Stimulated activated CD4-positive, alpha-beta T cell treated with anti-CD3 and anti-CD28 coated beads, Interleukin-15, amount 100 ng/mL, for 1 hour (primary cell): ENCODE results near the gene ABCG1.

ENCODE experiments used
- DNase-seq, 2 donors: peaks; one replicate each; pipeline ENCODE4 v3.0.0-alpha.2; 2020; ENCODE audit warnings: low read depth in 1 of 2, low spot score in 1 of 2

Gene ABCG1

GRCh38 chr21:42214081-42214750 is 4.7 kb upstream of the ABCG1 start:
- DNase-seq: no peak

GRCh38 chr21:42214921-42215320 is 4.0 kb upstream of the ABCG1 start:
- DNase-seq: no peak

- no peak for DNase-seq
These were observed 2.8 kb upstream of the ABCG1 start for GRCh38 chr21:42215942-42216725.

- DNase-seq: no peak
These were observed 2.0 kb upstream of the ABCG1 start for GRCh38 chr21:42216726-42217572.

GRCh38 chr21:42219606-42220137 is 732 bp downstream of the ABCG1 start:
- no peak for DNase-seq

GRCh38 chr21:42220138-42220701 is 1.3 kb downstream of the ABCG1 start:
- DNase-seq: no peak

- DNase-seq: no peak
These were observed 2.8 kb downstream of the ABCG1 start for GRCh38 chr21:42221581-42222345.

- DNase-seq: no peak
These were observed 3.4 kb downstream of the ABCG1 start for GRCh38 chr21:42222386-42222785.

GRCh38 chr21:42222821-42223390 is 4.0 kb downstream of the ABCG1 start:
- no peak for DNase-seq

GRCh38 chr21:42223826-42224575 is 5.1 kb downstream of the ABCG1 start:
- no peak for DNase-seq

GRCh38 chr21:42225042-42225441 is 6.1 kb downstream of the ABCG1 start:
- no peak for DNase-seq

- DNase-seq: no peak
These were observed 6.7 kb downstream of the ABCG1 start for GRCh38 chr21:42225571-42226155.

- no peak for DNase-seq
These were observed 7.7 kb downstream of the ABCG1 start for GRCh38 chr21:42226626-42227025.

GRCh38 chr21:42227909-42228708 is 9.2 kb downstream of the ABCG1 start:
- peak; percentile 71 to 80 for DNase-seq

GRCh38 chr21:42228709-42229220 is 9.8 kb downstream of the ABCG1 start:
- no peak for DNase-seq

GRCh38 chr21:42229676-42230075 is 10.7 kb downstream of the ABCG1 start:
- DNase-seq: no peak

- DNase-seq: no peak
These were observed 11.2 kb downstream of the ABCG1 start for GRCh38 chr21:42230178-42230577.

GRCh38 chr21:42230636-42231035 is 11.7 kb downstream of the ABCG1 start:
- no peak for DNase-seq
